Stimulated activated CD8-positive, alpha-beta memory T cell treated with anti-CD3 and anti-CD28 coated beads, Interleukin-7, amount 100 ng/mL, for 24 hours (primary cell): ENCODE results near the gene SPOCK3.
"Not testable (repeated sequence)": the region's sequence is repeated elsewhere in the genome, so short reads cannot be mapped to it uniquely, and the experiment has no call there.

Experiments
- DNase-seq: peaks from one replicate; pipeline ENCODE4 v3.0.0-alpha.2; 2020; ENCODE audit warnings: low read depth

The SPOCK3 gene

DNA sequence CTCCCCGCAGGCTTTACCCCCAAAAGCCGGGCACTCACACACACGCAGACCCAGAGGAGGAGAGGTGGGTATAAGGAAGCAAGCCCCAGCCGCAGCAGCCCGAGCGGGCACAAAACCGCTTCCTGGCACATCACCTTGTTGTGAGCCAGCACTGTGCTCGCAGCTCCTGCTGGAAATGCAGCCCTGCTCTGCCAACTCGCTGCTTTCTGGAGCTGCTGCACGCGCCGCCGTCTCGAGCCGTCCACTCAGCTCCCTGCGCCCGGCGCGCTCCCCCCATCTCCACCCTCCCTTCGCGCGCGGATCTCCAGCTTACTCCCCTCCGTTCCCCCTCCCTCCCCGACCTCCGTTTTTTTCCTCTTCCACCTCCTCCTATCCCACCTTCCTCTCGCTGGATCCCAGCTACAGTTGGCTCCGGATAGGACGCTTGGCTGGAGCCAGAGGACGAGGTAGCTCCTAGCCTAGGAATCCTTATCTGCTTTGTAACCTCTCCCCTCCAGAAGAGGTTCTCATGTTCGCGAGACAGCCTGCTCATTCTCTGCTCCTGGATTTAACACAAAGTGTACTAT, at the start of gene SPOCK3:
TSS of gene SPOCK3 (minus strand) at position 179 of the 566 bp plus-strand sequence.
- DNase-seq: no peak

DNA sequence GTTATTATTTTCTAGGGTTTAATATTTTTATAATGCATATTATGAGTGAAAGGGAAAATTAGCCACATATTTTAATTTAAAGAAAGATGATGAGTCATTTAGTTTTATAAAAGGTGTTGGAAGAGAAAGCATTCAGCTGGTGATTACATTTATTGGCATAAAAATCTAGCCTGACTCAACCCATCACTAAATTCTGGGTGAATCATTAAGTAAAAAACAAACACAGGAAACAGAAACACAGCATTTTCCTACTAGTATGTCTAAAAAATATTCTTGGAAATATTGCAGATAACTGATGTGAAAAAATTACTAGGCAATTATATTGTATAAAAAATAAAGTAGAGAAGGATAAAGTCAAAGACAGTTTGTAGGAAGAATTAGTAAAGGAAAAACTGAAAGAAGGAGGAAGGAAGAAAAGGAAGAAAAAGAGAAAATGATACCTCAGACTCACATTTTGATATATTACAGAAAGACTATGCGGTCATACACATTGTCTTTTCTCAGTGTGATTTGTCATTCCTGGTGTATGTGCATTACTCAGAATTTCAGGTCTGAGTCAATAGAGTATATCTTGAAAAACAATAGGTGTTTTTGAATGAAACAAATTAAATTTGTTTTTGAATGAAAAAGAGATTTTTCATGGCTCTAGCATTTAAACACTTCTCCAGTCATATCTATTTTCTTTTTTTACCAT, 48.0 kb upstream of the SPOCK3 start:
- DNase-seq: no peak

DNA sequence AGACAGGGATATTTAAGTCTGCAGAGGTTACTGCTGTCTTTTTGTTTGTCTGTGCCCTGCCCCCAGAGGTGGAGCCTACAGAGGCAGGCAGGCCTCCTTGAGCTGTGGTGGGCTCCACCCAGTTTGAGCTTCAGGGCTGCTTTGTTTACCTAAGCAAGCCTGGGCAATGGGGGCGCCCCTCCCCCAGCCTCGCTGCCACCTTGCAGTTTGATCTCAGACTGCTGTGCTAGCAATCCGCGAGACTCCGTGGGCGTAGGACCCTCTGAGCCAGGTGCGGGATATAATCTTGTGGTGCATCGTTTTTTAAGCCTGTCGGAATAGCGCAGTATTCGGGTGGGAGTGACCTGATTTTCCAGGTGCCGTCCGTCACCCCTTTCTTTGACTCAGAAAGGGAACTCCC, 47.3 kb upstream of the SPOCK3 start:
- not testable (repeated sequence) for DNase-seq

DNA sequence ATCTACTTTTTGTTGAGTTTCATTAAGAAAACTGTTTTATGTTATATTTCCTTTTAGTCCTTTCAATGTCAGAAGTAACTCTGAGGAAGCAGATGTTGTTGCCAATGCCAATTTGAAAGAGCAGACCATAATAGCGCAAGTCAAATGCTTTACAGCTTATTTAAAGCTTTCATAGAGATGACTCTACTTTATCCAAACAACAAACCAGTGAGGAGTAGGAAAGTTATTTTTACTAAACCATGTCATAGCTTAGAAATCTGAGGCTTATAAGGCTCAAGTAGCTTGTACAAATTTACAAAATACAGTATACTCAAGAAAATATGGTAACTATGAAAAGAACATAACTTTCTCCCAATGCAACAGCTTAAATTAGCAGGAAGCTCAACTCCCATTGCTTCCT, 40.1 kb upstream of the SPOCK3 start:
- DNase-seq: no peak

DNA sequence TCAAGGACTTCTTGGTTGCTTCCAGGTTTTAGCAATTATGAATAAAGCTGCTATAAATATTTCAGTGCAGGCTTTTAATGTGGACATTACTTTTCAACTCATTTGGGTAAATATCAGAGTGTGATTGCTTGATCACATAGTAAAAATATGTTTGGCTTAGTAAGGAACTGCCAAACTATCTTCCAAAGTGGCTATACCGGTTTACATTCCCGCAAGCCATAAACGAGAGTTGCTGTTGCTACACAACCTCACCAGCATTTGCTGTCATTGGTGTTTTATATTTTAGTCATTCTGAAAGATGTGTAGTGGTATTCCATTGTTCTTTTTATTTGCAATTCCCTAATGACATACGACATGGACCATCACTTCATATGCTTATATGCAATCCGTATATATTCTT, 30.9 kb upstream of the SPOCK3 start:
- no peak for DNase-seq

DNA sequence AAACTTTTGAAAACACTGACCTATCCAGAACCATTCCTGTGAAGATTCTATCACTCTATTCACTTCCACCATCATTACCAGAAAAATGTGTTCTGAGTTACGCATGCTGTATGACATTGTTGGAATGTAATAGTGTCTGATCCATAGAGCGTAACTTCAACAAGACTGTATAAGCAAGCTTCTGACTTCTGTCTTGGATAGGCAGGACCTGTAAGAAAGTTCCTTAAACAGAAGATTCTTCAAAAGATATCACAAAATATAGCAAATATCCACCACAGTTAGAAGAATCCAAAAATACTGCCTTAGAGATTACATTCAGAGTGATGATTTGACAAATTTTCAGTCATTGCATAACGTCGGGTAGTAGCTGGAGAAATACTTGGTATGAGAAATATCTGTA, 14.0 kb upstream of the SPOCK3 start:
- DNase-seq: no peak

DNA sequence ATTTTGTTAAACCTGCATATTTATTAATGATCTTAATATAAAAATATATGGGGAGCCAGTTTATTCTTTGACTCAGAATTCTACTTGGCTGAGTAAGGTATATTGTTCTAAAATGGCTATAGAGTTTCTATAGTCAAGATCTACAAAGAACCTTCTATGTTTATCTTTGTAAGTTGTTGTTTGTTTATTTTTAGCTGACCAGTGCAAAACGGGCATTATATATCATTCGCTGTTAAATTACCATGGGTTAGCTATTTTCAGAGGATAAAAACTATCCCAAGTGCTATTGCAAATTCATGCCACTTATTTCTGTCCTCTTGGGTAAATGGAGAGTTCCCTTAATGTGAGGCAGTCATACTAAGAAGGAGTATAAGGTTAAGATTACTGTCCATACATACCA, 5.3 kb upstream of the SPOCK3 start:
- no peak for DNase-seq

DNA sequence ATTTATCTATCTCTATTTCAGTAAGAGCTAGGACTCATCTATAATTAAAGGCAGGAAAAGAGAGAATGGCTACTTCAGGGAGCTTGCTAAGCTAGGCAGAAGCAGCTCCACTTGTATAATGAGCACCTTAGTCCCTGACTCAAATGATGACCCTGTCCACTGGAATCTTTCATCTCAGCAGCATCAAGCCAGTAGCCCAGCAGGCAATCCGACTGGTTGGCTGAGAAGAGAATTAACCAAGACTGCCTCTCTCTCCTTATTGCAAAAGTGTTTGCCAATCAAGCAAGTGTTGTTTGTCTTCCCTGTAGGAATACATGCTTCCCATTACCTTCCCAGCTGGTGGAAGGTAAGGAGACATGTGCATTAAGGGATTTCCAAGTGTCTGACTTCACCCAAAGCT, 3.9 kb upstream of the SPOCK3 start:
- DNase-seq: no peak

DNA sequence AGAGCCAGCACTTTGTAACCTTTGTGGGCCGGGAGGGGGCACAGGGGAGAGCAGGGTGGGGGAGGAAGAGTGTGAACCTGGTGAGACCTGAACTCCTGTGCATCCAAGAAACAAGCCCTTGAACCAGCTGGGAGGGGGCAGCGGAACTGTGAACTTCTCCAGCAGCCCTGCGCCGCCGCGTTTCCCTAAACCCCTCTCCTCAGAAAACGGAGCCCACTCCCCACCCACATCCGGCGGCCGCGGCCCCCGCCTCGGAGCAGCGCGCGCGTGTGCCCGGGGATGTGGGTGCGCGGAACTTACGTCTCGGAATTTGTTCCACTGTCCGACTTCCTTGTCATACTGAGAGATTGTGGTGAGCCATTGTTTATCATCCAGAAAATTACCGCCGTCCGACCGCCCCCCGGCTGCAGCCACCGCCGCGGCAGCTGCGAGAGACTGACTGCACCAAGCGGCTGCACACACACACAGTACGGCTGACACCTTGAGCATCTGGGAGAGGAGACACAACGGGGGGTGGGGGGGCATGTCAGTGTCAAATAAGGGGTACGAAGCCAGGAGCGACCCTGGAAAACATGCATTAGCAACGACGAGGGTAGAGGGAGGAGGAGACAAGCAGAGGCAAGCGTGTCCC, 494 bp downstream of the SPOCK3 start:
- DNase-seq: no peak

DNA sequence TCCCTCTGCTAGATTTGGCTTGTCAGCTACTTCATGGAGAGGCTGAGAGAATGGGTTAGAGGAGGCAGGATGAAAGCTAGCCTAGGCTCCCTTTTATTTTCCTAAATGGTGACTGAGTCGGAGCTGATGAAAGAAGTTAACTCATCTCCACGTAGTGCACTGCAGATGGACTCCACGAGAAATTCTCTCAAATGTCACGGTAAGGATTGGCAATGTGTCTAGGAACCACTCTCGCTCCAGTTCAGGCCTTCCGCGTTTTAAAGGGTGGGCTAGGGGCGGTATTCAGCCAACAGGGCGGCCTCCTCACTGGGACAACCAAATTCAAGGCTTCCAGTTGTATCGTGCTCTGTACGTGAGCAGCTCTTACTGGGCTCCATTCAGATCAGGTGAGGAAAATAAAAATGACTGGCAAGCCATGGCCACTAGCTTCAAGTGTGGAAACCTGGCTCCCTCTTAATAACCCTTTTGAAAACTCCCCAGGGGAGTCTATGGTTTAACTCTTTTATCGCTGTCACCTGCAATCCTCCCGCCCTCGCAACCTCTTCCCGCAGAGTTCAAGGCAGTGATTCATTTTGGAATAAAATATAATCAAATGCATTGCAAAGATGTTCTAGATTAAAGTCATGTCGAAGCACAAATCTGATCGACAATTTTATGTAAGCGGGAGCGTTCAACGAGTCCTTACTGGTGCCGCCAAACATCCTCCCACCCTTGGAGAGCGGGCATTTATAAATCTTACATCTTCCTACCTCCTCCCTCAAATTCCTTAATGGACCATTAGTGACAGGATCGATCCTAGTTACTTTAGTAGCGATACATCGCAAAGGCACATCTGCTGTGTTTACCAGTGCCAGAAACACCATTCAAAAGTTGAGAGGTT, 1.2 kb downstream of the SPOCK3 start:
- DNase-seq: no peak

DNA sequence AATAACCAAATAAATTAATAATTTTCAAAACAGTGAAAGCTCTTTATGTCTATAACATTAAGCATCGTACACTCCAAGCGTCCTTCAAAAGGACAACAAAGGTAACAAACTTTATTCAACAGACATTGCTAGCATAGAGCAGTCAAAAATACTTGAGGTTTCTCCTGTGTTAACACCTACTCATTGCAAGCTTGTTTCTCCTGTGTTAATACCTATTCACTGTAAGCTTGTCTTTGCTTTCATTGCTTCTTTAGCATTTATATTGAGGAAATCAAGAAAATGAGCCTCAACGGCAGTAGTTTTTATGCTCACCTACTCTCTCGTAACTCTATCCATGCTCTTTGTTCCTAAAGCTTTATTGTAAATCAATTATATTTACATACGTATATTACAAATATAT, 3.5 kb downstream of the SPOCK3 start:
- no peak for DNase-seq

DNA sequence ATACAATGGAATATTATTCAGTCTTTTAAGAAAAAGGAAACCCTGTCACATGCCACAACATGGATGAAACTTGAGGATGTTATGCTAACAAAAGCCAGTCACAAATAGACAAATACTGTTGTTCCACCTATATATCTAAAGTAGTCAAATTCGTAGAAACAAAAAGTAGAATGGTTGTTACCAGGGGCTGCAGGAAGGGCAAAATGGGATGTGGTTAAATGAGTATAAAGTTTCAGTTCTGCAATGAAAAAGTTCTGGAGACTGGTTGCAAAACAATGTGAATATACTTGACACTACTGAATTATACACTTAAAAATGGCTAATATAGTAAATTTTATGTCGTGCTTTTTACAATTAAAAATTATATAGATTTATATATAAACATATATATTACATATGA, 12.2 kb downstream of the SPOCK3 start:
- DNase-seq: no peak

DNA sequence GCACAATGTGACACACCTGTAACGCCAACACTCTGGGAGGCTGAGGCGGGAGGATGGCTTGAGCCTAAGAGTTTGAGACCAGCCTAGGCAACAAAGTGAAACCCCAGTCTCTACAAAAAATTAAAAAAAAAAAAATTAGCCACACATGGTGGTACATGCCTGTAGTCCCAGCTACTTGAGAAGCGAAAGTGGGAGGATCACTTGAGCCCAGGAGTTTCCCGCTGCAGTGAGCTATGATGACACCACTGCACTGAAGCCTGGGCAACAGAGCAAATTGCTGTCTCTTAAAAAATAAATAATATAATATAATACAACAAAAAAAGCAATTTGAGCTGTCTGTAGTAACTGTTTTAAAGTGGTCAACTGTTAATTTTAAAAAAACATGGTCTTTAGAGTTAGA, 13.2 kb downstream of the SPOCK3 start:
- DNase-seq: no peak

DNA sequence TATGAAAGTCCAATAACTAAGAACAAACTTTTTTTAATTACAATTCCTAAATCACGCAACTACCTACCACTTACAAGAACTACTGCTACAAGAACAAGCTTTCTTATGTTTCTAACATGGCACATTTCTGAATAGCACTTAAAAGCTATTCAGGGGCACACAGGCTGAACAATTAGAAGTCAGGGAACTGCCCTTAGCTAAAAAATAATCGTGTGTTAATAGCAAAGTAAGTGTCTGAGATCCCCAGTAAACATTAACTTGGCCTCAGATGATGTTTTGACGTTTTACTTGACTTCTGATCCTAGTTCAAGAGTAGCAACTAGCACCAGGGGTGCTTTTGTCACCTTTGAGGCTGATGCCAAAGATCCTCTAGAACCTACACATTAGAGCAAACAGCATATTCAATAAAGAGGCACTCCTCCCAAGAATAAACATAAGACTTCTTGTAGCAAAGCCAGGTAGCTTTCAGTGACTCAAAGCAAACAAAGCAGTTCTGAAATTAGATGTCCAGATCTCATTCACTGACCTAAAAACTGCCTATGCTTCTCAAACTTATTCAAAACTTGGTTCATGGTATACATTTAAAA, 16.2 kb downstream of the SPOCK3 start:
- DNase-seq: no peak

DNA sequence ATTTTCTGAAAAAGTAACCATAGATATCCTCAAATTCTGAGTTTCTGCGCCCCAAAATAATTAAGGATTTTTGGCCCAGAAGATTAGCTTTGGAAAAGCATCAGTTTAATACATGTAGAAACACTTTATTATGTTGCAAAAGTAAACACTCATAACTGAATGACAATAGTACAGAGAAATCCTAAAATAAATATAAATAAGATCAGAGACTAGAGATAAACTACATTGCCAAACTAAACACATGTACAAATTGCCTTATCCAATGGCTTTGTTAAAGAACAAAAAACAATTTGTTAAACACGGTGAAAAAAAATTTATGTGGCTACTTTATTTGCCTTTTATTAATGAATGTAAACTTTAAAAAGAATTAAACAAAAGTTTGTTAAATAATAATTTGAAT, 17.5 kb downstream of the SPOCK3 start:
- DNase-seq: no peak

DNA sequence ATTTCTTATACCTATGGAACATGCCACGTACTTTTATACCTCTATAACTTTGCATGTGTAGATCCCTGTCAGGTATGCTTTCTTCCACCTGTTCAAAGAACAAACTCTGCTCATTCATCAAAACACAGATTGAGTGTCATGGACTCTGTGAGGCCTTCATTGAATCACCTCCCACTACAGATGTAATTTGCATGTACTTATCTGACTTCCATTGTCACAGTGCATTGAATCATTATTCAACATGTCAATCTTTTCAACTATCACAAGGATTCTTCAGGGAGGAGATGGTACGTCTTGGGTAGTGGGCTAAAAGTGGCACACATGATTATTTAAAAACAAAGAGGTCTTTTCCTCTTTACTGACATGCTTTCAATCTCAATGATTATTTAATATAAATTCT, 24.1 kb downstream of the SPOCK3 start:
- DNase-seq: no peak

DNA sequence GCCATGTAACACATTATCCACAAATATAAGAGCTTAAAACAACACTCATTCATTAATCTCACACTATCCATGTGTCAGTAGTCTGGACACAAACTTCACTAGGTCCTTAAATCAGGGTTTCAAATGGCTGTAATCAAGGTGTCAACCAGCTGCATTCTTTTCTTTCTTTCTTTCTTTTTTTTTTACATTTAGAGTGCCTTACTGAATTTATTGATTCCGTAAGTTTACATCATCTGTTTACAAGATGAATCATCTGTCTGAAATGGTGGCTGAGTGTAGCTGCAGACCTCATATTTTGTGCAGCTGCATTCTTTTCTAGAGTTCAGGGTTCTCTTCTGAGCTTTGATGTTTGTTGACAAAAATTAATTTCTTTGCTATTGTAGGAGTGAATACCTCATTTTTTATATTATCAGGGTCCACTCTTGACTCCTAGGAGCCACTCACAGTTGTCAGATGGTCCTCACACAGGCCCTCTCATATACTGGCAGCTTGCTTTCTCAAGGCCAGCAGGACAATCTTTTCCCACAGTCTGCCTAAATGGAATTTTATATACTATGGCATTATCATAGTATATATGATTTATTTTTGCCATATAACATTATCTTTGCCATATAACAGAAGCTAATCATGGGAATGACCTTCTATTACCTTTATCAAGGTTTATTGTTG, 37.8 kb downstream of the SPOCK3 start:
- no peak for DNase-seq

DNA sequence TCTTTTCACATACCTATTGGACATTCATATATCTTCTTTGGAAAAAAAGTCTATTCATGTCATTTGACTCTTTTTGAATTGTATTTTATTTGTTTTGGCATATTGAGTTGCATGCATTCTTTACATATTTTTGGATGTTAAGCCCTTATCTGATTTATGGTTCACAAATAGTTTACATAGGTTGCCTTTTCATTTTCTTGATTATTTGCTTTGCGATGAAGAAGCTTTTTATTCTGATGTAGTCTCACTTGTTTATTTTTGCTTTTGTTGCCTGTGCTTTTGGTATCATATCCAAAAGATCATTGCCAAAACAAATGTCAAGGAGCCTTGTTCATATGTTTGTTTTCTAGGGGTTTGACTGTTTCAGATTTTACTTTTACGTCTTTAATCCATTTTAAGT, 43.9 kb downstream of the SPOCK3 start:
- DNase-seq: no peak

DNA sequence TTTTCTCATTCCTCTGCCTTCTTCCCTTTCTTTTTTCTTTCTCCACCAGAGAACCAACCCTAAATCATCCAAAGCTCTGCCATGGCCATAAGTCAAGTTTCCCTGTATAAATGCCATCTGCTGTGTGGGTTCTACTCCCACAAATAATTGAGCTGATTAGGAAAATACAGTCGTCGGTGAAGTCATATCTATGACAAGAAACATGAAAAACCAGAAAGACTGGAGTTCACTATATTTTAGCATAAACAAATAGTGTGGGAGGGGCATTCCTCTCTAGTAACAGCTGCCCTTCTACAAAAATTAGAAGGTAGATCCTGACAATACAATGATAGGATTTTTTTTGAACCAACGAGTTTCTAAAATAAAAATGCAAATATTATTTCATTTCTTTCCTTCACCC, 48.8 kb downstream of the SPOCK3 start:
- no peak for DNase-seq

DNA sequence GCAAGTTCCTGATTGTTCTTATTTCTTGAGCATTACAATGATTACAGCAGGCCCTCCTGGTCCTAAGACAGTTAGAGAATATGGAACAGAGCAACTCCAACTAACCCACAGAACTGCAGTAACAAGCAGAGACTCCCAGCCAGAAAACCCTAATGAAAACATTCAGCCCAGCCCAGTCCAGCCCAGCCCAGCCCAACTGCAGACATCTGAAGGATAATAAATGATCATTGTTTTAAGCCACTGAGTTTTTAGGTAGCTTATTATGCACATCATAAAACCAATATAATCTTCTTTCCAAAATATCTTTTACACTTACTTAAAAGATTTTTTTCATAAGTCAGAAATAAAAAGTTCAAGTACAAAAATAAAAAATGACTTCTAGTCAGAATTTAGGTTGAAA, 51.3 kb downstream of the SPOCK3 start:
- no peak for DNase-seq

DNA sequence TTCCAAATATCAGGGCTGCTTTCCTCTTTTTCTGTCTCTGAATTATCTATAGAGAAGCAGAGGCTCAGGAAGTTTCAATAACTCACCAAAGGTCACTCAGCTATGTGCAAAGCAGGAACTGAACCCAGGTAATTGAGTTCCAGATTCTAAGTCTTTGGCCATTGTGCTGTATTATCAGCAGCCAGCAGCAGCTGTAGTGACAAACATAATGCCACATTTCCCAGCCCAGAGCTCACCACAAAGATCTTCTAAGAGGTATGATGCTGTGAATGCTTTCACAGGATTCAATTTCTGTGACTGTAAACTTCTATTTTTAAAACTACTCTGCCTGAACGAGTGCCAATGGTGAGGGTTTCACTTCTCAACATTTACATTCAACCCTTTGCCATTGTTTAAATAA, 56.4 kb downstream of the SPOCK3 start:
- DNase-seq: no peak
